Gastroesophageal sphincter (tissue), 4 donors: Measurements from ENCODE around the gene COL8A1. TPM values are rescaled to one million over a fixed set of nuclear protein-coding genes. Genes with fewer than 3 reads are reported as not detected.

Experiments
- ATAC-seq: fragments of 150-250 bp; one replicate; pipeline ENCODE4 v1.9.1; 2016; ENCODE audit warnings: mild to moderate bottlenecking, moderate library complexity
- H3K27ac ChIP-seq, 4 donors: fragments of 200-600 bp; sonication (generic) in 3 of 4; 1 replicate in 3 of 4; 2 replicates in 1 of 4; pipeline ENCODE4 v1.5.1; 2016 to 2019
- H3K27me3 ChIP-seq: fragments of 200-600 bp; sonication (generic); one replicate; pipeline ENCODE4 v1.5.1; 2019
- H3K36me3 ChIP-seq, 2 donors: fragments of 200-600 bp; sonication (generic); one replicate each; pipeline ENCODE4 v1.5.1; 2019; ENCODE audit warnings: control low read depth in 1 of 2
- H3K4me1 ChIP-seq, 3 donors: fragments of 200-600 bp; sonication (generic); 1 replicate in 2 of 3; 2 replicates in 1 of 3; pipeline ENCODE4 v1.5.1; 2016 to 2019; ENCODE audit warnings: control low read depth in 2 of 3
- H3K4me3 ChIP-seq, 2 donors: fragments of 200-600 bp; sonication (generic); one replicate each; pipeline ENCODE4 v1.5.1; 2019; ENCODE audit warnings: mild to moderate bottlenecking in 1 of 2, moderate library complexity in 1 of 2
- H3K9me3 ChIP-seq, 3 donors: fragments of 200-600 bp; sonication (generic); one replicate each; pipeline ENCODE4 v1.5.1; 2017 to 2019; ENCODE audit warnings: control low read depth in 2 of 3
- CTCF ChIP-seq, 4 experiments: fragments of 200-600 bp in 2 of 4; fragments of 450-650 bp in 2 of 4; sonication (generic) in 1 of 4; IDR thresholded peaks; one replicate each; pipeline ENCODE4 v1.5.1; 2017 to 2019; ENCODE audit warnings: antibody characterized with exemption in 4 of 4, mild to moderate bottlenecking in 2 of 4, moderate library complexity in 2 of 4
- EP300 ChIP-seq: sonication (generic); formaldehyde crosslinking; IDR thresholded peaks from one replicate; pipeline ENCODE4 v1.6.1; 2017; ENCODE audit warnings: antibody characterized with exemption, mild to moderate bottlenecking
- POLR2A ChIP-seq, 2 donors: fragments of 450-650 bp; IDR thresholded peaks; one replicate each; pipeline ENCODE4 v1.6.1; 2017; ENCODE audit warnings: antibody characterized with exemption in 2 of 2, mild to moderate bottlenecking in 2 of 2, moderate library complexity in 1 of 2
- POLR2AphosphoS5 ChIP-seq: sonication (generic); formaldehyde crosslinking; IDR thresholded peaks from one replicate; pipeline ENCODE4 v1.6.1; 2017; ENCODE audit warnings: antibody characterized with exemption
- WGBS, 2 donors: methylation state at CpG; one replicate each; pipeline ENCODE4 v1.1.5; 2018; ENCODE audit warnings: low coverage in 1 of 2; 5-methylcytosine and 5-hydroxymethylcytosine counted together
- total RNA-seq, 4 donors: library from RNA; depleted of rRNA; stranded (reverse); fragments of >200 nt; gene quantifications; one replicate each; pipeline ENCODE4 v1.1.0, GENCODE V29; 2016

The COL8A1 gene
- total RNA-seq, 4 donors from 2014 or later, result 20.3 to 136 (median 80.1) TPM

GRCh38 chr3:99659032-99659431 is 20.6 kb downstream of the COL8A1 start:
- WGBS, 2 donors, result 17 to 81% methylated on average over 1 to 6 of the region's 6 CpGs
- Histone ChIP-seq H3K4me1 (peaks cover 0 to 16% (median 5%) of the 10 kb centered on the region in 3 donors), H3K27me3 (no peaks in the 10 kb centered on the region), H3K36me3 (no peaks in the 10 kb centered on the region), H3K4me3 (no peak overlapping the region), H3K27ac (peak overlapping the region; percentile 40 to 74 (median 62)), H3K9me3 (no peaks in the 10 kb centered on the region)
- peak; percentile 85 for ATAC-seq
- TF ChIP-seq EP300 (no peak), POLR2A (IDR thresholded peaks at IDR 0.05) (no peak), POLR2AphosphoS5 (no peak), CTCF (IDR thresholded peaks at IDR 0.05) (no peak)

GRCh38 chr3:99659951-99660350 is 21.6 kb downstream of the COL8A1 start:
- 62 to 68% methylated on average over 4 of the region's 4 CpGs for WGBS, 2 donors
- Histone ChIP-seq H3K27ac (peak overlapping the region in 2 of 4 donors; percentile 61 to 63), H3K27me3 (no peaks in the 10 kb centered on the region), H3K36me3 (no peaks in the 10 kb centered on the region), H3K4me3 (no peak overlapping the region), H3K4me1 (peaks cover 0 to 22% (median 5%) of the 10 kb centered on the region in 3 donors), H3K9me3 (no peaks in the 10 kb centered on the region)
- ATAC-seq, result peak; percentile 52
- TF ChIP-seq EP300 (peak; percentile 61), POLR2AphosphoS5 (no peak)

GRCh38 chr3:99662838-99663570 is 24.6 kb downstream of the COL8A1 start:
- ATAC-seq, result no peak
- Histone ChIP-seq H3K9me3 (no peaks in the 10 kb centered on the region), H3K4me1 (peaks cover 4 to 42% (median 10%) of the 10 kb centered on the region in 3 donors), H3K27ac (no peak overlapping the region), H3K4me3 (no peak overlapping the region), H3K36me3 (no peaks in the 10 kb centered on the region), H3K27me3 (no peaks in the 10 kb centered on the region)
- WGBS, 2 donors, result 82 to 83% methylated on average over 9 to 10 of the region's 10 CpGs
- TF ChIP-seq POLR2AphosphoS5 (no peak), CTCF (IDR thresholded peaks at IDR 0.05) (no peak), EP300 (no peak), POLR2A (IDR thresholded peaks at IDR 0.05) (no peak)

GRCh38 chr3:99663977-99664376 is 25.6 kb downstream of the COL8A1 start:
- ATAC-seq, result no peak
- no peak overlapping the region for H3K27ac ChIP-seq
- H3K36me3 ChIP-seq, result no peaks in the 10 kb centered on the region
- no peaks in the 10 kb centered on the region for H3K27me3 ChIP-seq
- TF ChIP-seq CTCF (IDR thresholded peaks at IDR 0.05) (no peak), POLR2AphosphoS5 (no peak), POLR2A (IDR thresholded peaks at IDR 0.05) (no peak), EP300 (no peak)
- H3K9me3 ChIP-seq, result no peaks in the 10 kb centered on the region
- no peak overlapping the region for H3K4me3 ChIP-seq
- WGBS, 2 donors, result 53% methylated on average over 1 of the region's 1 CpG; no CpG with 5 or more reads in 1 of the 2 donors
- peaks cover 4 to 42% (median 6%) of the 10 kb centered on the region in 3 donors for H3K4me1 ChIP-seq

- Histone ChIP-seq H3K36me3 (no peaks in the 10 kb centered on the region), H3K4me3 (no peak overlapping the region), H3K27me3 (no peaks in the 10 kb centered on the region), H3K9me3 (no peaks in the 10 kb centered on the region), H3K4me1 (peaks cover 4 to 40% (median 6%) of the 10 kb centered on the region in 3 donors), H3K27ac (no peak overlapping the region)
- 100% methylated on average over 1 of the region's 1 CpG; no CpG with 5 or more reads in 1 of the 2 donors for WGBS, 2 donors
- ATAC-seq, result no peak
- TF ChIP-seq POLR2AphosphoS5 (no peak), EP300 (no peak), CTCF (IDR thresholded peaks at IDR 0.05) (no peak), POLR2A (IDR thresholded peaks at IDR 0.05) (no peak)
Measured at GRCh38 chr3:99665017-99665416, 26.6 kb downstream of the COL8A1 start.
